Uterus (tissue), 2 donors: ENCODE results near the gene NACA.

Source experiments
- CTCF ChIP-seq, 4 experiments: fragments of 200-600 bp in 2 of 4; fragments of 450-650 bp in 2 of 4; sonication (generic) in 2 of 4; IDR thresholded peaks; one replicate each; pipeline ENCODE4 v1.5.1; 2016 to 2019; ENCODE audit warnings: antibody characterized with exemption in 4 of 4, mild to moderate bottlenecking in 2 of 4, moderate library complexity in 1 of 4
- POLR2A ChIP-seq, 2 donors: fragments of 450-650 bp; IDR thresholded peaks; one replicate each; pipeline ENCODE4 v1.6.1; 2016; ENCODE audit warnings: antibody characterized with exemption in 2 of 2, mild to moderate bottlenecking in 1 of 2, moderate library complexity in 1 of 2

GRCh38 chr12:56721721-56722120 lies 3.4 kb downstream of the NACA start:
- no peak for TF ChIP-seq CTCF (IDR thresholded peaks at IDR 0.05)
- TF ChIP-seq POLR2A (IDR thresholded peaks at IDR 0.05) = no peak
